Activated B cell treated with CpG ODN at 0.5 μM for 24 hours (primary cell): ENCODE results near the gene MAEA. TPM values are rescaled to one million over a fixed set of nuclear protein-coding genes. Genes with fewer than 3 reads are reported as not detected.
"Not testable (repeated sequence)": the region's sequence is repeated elsewhere in the genome, so short reads cannot be mapped to it uniquely, and the experiment has no call there.

Experiments
- ATAC-seq: fragments of 200-7000 bp; cut with Tn5 transposase; one replicate; pipeline ENCODE4 v1.10.0; 2021; ENCODE audit warnings: low read depth, mild to moderate bottlenecking, moderate library complexity
- CTCF ChIA-PET: fragments of 350-600 bp; sonication (Branson Sonifier 250); formaldehyde crosslinking; loops from one replicate; lab custom pipeline; 2021; ENCODE audit warnings: antibody characterized with exemption; lab: Charles Lee
- POLR2A ChIA-PET: fragments of 350-600 bp; sonication (Branson Sonifier 250); formaldehyde crosslinking; loops from one replicate; lab custom pipeline; 2021; ENCODE audit warnings: antibody characterized with exemption; lab: Charles Lee
- DNase-seq: peaks from one replicate; pipeline ENCODE4 v3.0.0; 2022
- H3K27ac Mint-ChIP-seq: one replicate; pipeline ENCODE4 v1.8.0; 2020; ENCODE audit warnings: mixed read lengths
- H3K27me3 Mint-ChIP-seq: one replicate; pipeline ENCODE4 v1.8.0; 2021; ENCODE audit warnings: mixed read lengths
- H3K36me3 Mint-ChIP-seq: one replicate; pipeline ENCODE4 v1.8.0; 2021; ENCODE audit warnings: low read depth, mixed read lengths
- H3K4me1 Mint-ChIP-seq: one replicate; pipeline ENCODE4 v1.8.0; 2021; ENCODE audit warnings: mixed read lengths
- H3K4me3 Mint-ChIP-seq: one replicate; pipeline ENCODE4 v1.8.0; 2020; ENCODE audit warnings: mild to moderate bottlenecking, mixed read lengths
- H3K9me3 Mint-ChIP-seq: one replicate; pipeline ENCODE4 v1.8.0; 2020; ENCODE audit warnings: mixed read lengths
- CTCF ChIP-seq: fragments of 200-600 bp; IDR thresholded peaks from one replicate; pipeline ENCODE4 v1.8.0; 2022; ENCODE audit warnings: antibody characterized with exemption, mild to moderate bottlenecking
- intact Hi-C: fragments of 100-400 bp; cut with micrococcal nuclease; formaldehyde crosslinking; loops from one replicate; pipeline ENCODE4 v1.15.1; 2024
- total RNA-seq: library from RNA; stranded (reverse); gene quantifications from 2 replicates; pipeline ENCODE4 v1.2.3, GENCODE V29; 2022

MAEA gene
- total RNA-seq, 1 donor from 2014 or later, result 73.7 TPM

- Mint-ChIP-seq H3K36me3 (peaks cover 59% of the 10 kb centered on the region), H3K27me3 (no peaks in the 10 kb centered on the region), H3K4me1 (no peaks in the 10 kb centered on the region), H3K27ac (peak overlapping the region; percentile 32), H3K4me3 (no peak overlapping the region), H3K9me3 (no peaks in the 10 kb centered on the region)
- ChIA-PET CTCF (no interaction called here), POLR2A (no interaction called here)
- no peak for ATAC-seq
- intact Hi-C loops, result no loop called here
- DNase-seq, result no peak
- TF ChIP-seq CTCF, result no peak
Observed at GRCh38 chr4:1330761-1331590, 41.3 kb downstream of the MAEA start.

GRCh38 chr4:1331591-1332353 is 42.1 kb downstream of the MAEA start:
- Mint-ChIP-seq H3K27me3 (no peaks in the 10 kb centered on the region), H3K9me3 (no peaks in the 10 kb centered on the region), H3K4me3 (no peak overlapping the region), H3K4me1 (no peaks in the 10 kb centered on the region), H3K27ac (no peak overlapping the region), H3K36me3 (peaks cover 61% of the 10 kb centered on the region)
- ChIA-PET POLR2A (no interaction called here), CTCF (no interaction called here)
- DNase-seq (no peak), ATAC-seq (no peak)
- intact Hi-C loops, result no loop called here
- no peak for TF ChIP-seq CTCF

GRCh38 chr4:1332686-1333085 is 43.0 kb downstream of the MAEA start:
- H3K27ac Mint-ChIP-seq, result no peak overlapping the region
- ChIA-PET CTCF (interaction anchor here (0.8 kb wide), 1 partner anchor 23 kb away, joined by 3 read pairs; no protein-coding TSS in a partner anchor), POLR2A (no interaction called here)
- no peaks in the 10 kb centered on the region for H3K27me3 Mint-ChIP-seq
- DNase-seq (no peak), ATAC-seq (no peak)
- H3K9me3 Mint-ChIP-seq, result no peaks in the 10 kb centered on the region
- intact Hi-C loops, result no loop called here
- H3K4me3 Mint-ChIP-seq, result no peak overlapping the region
- TF ChIP-seq CTCF, result no peak
- H3K4me1 Mint-ChIP-seq, result no peaks in the 10 kb centered on the region
- peaks cover 70% of the 10 kb centered on the region for H3K36me3 Mint-ChIP-seq

- H3K4me3 Mint-ChIP-seq, result no peak overlapping the region
- DNase-seq (no peak), ATAC-seq (no peak)
- no peaks in the 10 kb centered on the region for H3K4me1 Mint-ChIP-seq
- H3K9me3 Mint-ChIP-seq, result no peaks in the 10 kb centered on the region
- ChIA-PET POLR2A (no interaction called here), CTCF (interaction anchor here (0.8 kb wide), 1 partner anchor 22 kb away, joined by 3 read pairs; no protein-coding TSS in a partner anchor)
- H3K27me3 Mint-ChIP-seq, result no peaks in the 10 kb centered on the region
- TF ChIP-seq CTCF, result no peak
- H3K27ac Mint-ChIP-seq, result no peak overlapping the region
- intact Hi-C loops, result no loop called here
- peaks cover 72% of the 10 kb centered on the region for H3K36me3 Mint-ChIP-seq
Observed at GRCh38 chr4:1333256-1333655, 43.6 kb downstream of the MAEA start.

GRCh38 chr4:1333851-1334578 is 44.3 kb downstream of the MAEA start:
- DNase-seq, POLR2A ChIA-PET, ATAC-seq, CTCF ChIA-PET, H3K4me1 Mint-ChIP-seq, H3K27ac Mint-ChIP-seq, intact Hi-C loops, H3K9me3 Mint-ChIP-seq, H3K27me3 Mint-ChIP-seq, H3K4me3 Mint-ChIP-seq: not testable (repeated sequence)
- H3K36me3 Mint-ChIP-seq, result peaks cover 72% of the 10 kb centered on the region
